Measurements from ENCODE around the gene WDHD1. TPM values are rescaled to one million over a fixed set of nuclear protein-coding genes. Genes with fewer than 3 reads are reported as not detected.

The WDHD1 gene
- 7.8 and 9.6 TPM in 2 replicates for total RNA-seq

DNA sequence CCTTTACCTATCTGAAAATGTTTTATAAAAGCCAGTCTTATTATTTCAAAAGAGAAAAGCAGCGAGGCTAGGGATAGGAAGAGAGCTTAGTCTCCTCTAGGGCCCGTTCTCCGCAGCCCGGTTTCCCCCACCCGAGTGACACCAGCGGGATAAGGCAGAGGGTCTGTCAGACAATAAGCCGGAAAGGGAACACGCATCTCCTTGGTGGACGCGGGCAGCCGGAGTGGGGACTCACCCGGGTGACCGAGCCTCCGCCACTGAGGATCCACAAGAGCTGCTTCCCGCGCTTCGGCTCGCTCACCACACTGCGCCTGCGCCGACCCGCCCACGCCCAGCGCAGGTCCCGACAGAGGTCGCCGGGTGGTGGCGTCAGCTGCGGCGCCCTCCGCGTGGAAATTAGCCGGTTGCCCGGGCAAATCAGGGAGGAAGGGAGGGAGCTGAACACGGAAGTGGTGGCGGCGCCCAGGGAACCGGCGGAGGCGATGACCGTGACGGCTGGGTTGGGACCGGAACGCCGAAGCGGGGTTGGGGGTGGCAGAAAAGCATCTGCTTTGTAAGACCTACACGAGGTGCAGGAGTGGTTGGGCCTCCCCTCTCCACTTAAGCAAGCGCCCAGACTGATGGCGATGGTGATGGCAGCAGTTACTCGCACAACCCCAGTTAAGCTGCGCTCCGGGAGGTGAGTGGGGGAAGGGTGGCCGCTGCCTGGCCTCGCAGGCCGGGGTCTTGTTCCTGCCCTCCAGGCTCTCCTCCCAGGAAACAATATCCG lies at the start of gene WDHD1, which contains the start of gene SOCS4:
Gene WDHD1, minus strand, starts transcription at position 307 of the 769 bp plus-strand sequence. CDS start 312 bp downstream, outside the sequence.
Gene SOCS4, plus strand, starts transcription at position 444 of the 769 bp plus-strand sequence. CDS start 15,806 bp downstream, outside the sequence.

DNA sequence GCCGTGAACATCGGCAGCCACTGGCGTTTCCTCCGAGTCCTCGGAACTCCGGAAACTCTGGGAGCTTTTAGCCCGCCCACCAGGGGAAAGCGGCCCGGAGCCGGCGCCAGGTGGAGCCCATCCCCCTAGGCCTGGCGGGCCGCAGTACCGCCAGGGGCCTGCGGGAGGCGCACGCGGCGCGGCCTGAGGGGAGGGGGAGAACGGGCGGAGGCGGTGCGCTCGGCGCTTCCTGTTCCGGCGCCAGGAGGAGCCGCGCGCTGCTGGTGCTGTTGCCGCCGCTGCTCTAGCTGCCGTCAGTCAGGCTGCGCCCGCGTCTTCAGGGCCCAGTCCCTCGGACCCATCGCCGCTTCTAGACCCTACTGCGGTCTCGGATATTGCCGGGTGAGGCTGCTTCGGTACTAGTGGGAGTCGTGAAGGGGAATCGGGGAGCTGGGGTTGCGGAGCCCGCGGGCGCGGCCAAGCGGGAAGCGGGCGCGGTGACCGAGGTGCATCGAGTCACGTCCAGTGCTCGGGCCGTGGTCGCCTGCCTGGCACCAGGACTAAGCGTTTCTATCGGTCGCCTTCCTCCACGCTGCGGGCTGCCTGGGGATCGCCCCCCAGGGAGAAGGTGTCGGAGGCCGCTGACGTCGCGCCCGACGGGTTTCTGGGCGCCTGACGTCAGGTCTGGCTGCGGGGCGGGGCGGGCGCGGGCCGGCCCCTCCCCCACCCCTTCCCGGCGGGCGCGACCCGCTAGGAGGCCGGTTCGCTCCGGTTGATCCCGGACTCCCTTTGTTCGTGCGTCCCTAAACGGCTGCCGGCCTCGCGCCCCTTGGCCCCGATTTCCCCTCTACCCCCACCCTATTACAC lies 24.7 kb upstream of the WDHD1 start, which contains the start of gene MAPK1IP1L:
Gene MAPK1IP1L, plus strand, starts transcription at position 225 of the 846 bp plus-strand sequence. CDS start 10,037 bp downstream, outside the sequence.

DNA sequence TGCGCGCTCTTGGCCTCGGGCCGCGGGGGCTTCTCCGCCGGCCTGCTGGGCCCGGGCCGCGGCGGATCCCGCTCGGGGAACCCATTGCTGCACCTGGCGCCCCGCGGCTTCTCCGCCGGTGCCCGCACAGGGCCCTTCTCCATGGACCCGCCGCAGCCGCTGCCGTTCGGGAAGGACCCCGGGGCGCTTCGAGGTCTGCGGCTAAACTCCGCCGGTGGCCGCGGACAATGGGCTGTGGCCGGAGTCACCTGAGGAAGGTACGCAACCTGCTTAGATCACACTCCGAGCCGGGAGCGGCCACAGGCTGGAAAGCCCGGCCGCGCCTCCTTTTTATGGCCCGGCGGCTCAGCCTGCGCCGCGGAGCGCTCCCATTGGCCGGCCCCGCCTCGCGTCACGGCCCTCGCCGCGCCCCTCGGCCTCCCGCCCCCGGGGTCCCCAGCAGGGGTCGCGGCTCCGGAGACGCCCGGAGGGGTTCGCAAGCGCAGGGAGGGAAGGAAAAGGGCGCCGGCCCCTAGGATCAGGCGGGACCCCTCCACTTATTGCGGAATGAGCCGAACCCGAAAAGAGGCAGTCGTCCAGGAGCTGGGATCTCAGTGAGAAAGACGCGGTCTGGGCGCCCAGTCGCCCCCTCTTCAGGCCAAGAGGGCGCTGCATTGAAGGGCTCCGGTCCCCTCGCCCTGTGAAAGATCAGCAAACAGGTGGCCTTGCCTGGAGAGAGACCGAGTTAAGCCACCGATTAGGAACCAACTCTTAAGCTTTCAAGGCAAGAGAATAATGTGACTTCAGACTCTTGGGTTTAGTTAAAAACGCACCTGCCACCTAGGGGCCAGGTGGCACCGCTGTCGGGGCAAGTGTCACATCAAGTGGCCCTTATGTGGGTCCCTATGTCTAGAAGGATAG lies 124.1 kb downstream of the WDHD1 start, which contains the start of gene GCH1:
Gene GCH1, minus strand, starts transcription at position 306 of the 900 bp plus-strand sequence. Its CDS starts 163 bp downstream, at position 143.

Other genes starting within 250 kb of the WDHD1 start
- 1.1 and 2.3 TPM in 2 replicates for gene GCH1, start 124.3 kb downstream of the WDHD1 start, total RNA-seq
- 10.9 and 12.2 TPM in 2 replicates for gene SOCS4, start 137 bp upstream of the WDHD1 start, total RNA-seq
- 4.7 and 8.5 TPM in 2 replicates for gene MAPK1IP1L, start 24.5 kb upstream of the WDHD1 start, total RNA-seq
- gene LGALS3, start 102.2 kb upstream of the WDHD1 start, total RNA-seq = 302 and 682 TPM in 2 replicates
- 1.3 and 5.4 TPM in 2 replicates for gene DLGAP5, start 164.5 kb upstream of the WDHD1 start, total RNA-seq
- gene FBXO34, start 244.3 kb upstream of the WDHD1 start, total RNA-seq = 13.6 and 14.5 TPM in 2 replicates